Gastroesophageal sphincter (tissue), 4 donors: ENCODE results near the gene KRTAP1-4. TPM values are rescaled to one million over a fixed set of nuclear protein-coding genes. Genes with fewer than 3 reads are reported as not detected.

Experiments
- ATAC-seq: fragments of 150-250 bp; one replicate; pipeline ENCODE4 v1.9.1; 2016; ENCODE audit warnings: mild to moderate bottlenecking, moderate library complexity
- H3K27ac ChIP-seq, 4 donors: fragments of 200-600 bp; sonication (generic) in 3 of 4; 1 replicate in 3 of 4; 2 replicates in 1 of 4; pipeline ENCODE4 v1.5.1; 2016 to 2019
- H3K27me3 ChIP-seq: fragments of 200-600 bp; sonication (generic); one replicate; pipeline ENCODE4 v1.5.1; 2019
- H3K36me3 ChIP-seq, 2 donors: fragments of 200-600 bp; sonication (generic); one replicate each; pipeline ENCODE4 v1.5.1; 2019; ENCODE audit warnings: control low read depth in 1 of 2
- H3K4me1 ChIP-seq, 3 donors: fragments of 200-600 bp; sonication (generic); 1 replicate in 2 of 3; 2 replicates in 1 of 3; pipeline ENCODE4 v1.5.1; 2016 to 2019; ENCODE audit warnings: control low read depth in 2 of 3
- H3K4me3 ChIP-seq, 2 donors: fragments of 200-600 bp; sonication (generic); one replicate each; pipeline ENCODE4 v1.5.1; 2019; ENCODE audit warnings: mild to moderate bottlenecking in 1 of 2, moderate library complexity in 1 of 2
- H3K9me3 ChIP-seq, 3 donors: fragments of 200-600 bp; sonication (generic); one replicate each; pipeline ENCODE4 v1.5.1; 2017 to 2019; ENCODE audit warnings: control low read depth in 2 of 3
- CTCF ChIP-seq, 4 experiments: fragments of 200-600 bp in 2 of 4; fragments of 450-650 bp in 2 of 4; sonication (generic) in 1 of 4; IDR thresholded peaks; one replicate each; pipeline ENCODE4 v1.5.1; 2017 to 2019; ENCODE audit warnings: antibody characterized with exemption in 4 of 4, mild to moderate bottlenecking in 2 of 4, moderate library complexity in 2 of 4
- EP300 ChIP-seq: sonication (generic); formaldehyde crosslinking; IDR thresholded peaks from one replicate; pipeline ENCODE4 v1.6.1; 2017; ENCODE audit warnings: antibody characterized with exemption, mild to moderate bottlenecking
- POLR2A ChIP-seq, 2 donors: fragments of 450-650 bp; IDR thresholded peaks; one replicate each; pipeline ENCODE4 v1.6.1; 2017; ENCODE audit warnings: antibody characterized with exemption in 2 of 2, mild to moderate bottlenecking in 2 of 2, moderate library complexity in 1 of 2
- POLR2AphosphoS5 ChIP-seq: sonication (generic); formaldehyde crosslinking; IDR thresholded peaks from one replicate; pipeline ENCODE4 v1.6.1; 2017; ENCODE audit warnings: antibody characterized with exemption
- WGBS, 2 donors: methylation state at CpG; one replicate each; pipeline ENCODE4 v1.1.5; 2018; ENCODE audit warnings: low coverage in 1 of 2; 5-methylcytosine and 5-hydroxymethylcytosine counted together
- total RNA-seq, 4 donors: library from RNA; depleted of rRNA; stranded (reverse); fragments of >200 nt; gene quantifications; one replicate each; pipeline ENCODE4 v1.1.0, GENCODE V29; 2016

KRTAP1-4 gene, protein sequence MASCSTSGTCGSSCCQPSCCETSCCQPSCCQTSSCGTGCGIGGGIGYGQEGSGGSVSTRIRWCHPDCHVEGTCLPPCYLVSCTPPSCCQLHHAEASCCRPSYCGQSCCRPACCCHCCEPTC
- not detected for total RNA-seq

- ATAC-seq, result no peak
- no peak within 1 kb of the TSS for H3K27ac ChIP-seq
- whole genome bisulfite sequencing, 2 donors, result 57 to 63% methylated on average over 1 to 2 of the region's 12 CpGs
Measured at GRCh38 chr17:41029633-41030245, at the start of gene KRTAP1-4. Gene KRTAP1-4 (minus strand): TSS chr17:41030195. CDS start chr17:41030078, 117 bp downstream.

GRCh38 chr17:41076788-41077187, 46.8 kb upstream of the KRTAP1-4 start:
- ATAC-seq, result no peak
- Histone ChIP-seq H3K4me3 (no peak overlapping the region), H3K9me3 (no peaks in the 10 kb centered on the region), H3K27me3 (no peaks in the 10 kb centered on the region), H3K36me3 (no peaks in the 10 kb centered on the region), H3K4me1 (no peaks in the 10 kb centered on the region), H3K27ac (no peak overlapping the region)
- TF ChIP-seq POLR2A (IDR thresholded peaks at IDR 0.05) (no peak), POLR2AphosphoS5 (no peak), EP300 (no peak), CTCF (IDR thresholded peaks at IDR 0.05) (no peak)

More at GRCh38 chr17:41029633-41030245, at the start of gene KRTAP1-4:
- Histone ChIP-seq H3K4me3 (no peak within 1 kb of the TSS), H3K9me3 (no peaks in the 10 kb centered on the region), H3K27me3 (peaks cover 27% of the 10 kb centered on the region), H3K4me1 (no peaks in the 10 kb centered on the region), H3K36me3 (no peaks in the 10 kb centered on the region)
- no peak for TF ChIP-seq CTCF (IDR thresholded peaks at IDR 0.05)
- TF ChIP-seq POLR2AphosphoS5, result no peak
- no peak for TF ChIP-seq POLR2A (IDR thresholded peaks at IDR 0.05)
- TF ChIP-seq EP300, result no peak

DNA sequence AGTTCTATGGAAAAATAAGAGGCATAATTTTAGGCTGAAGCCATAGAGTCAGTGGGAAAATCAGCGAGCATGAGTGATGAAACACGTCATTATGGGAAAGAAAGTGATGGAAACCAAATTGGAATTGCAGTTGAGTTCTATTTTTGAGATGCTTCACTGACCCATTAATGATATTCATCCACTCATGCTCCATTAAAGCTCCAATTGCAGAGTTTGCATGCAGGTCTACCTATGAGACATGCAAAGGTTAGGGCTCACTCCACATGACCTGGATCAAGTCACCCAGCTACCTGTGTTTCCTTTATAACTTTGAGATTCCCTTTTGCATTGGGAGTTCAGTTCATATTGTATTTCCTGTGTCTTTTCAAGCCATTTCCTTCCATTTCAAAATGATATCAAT, 43.7 kb upstream of the KRTAP1-4 start:
- Histone ChIP-seq H3K4me1 (no peaks in the 10 kb centered on the region), H3K36me3 (no peaks in the 10 kb centered on the region), H3K4me3 (no peak overlapping the region), H3K27ac (no peak overlapping the region), H3K9me3 (no peaks in the 10 kb centered on the region), H3K27me3 (no peaks in the 10 kb centered on the region)
- ATAC-seq, result no peak
- TF ChIP-seq EP300 (no peak), CTCF (IDR thresholded peaks at IDR 0.05) (no peak), POLR2A (IDR thresholded peaks at IDR 0.05) (no peak), POLR2AphosphoS5 (no peak)
- WGBS, 2 donors, result 84 to 86% methylated on average over 2 of the region's 2 CpGs

GRCh38 chr17:41071606-41072360, 41.8 kb upstream of the KRTAP1-4 start:
- no peak overlapping the region for H3K4me3 ChIP-seq

More at GRCh38 chr17:41071606-41072360, 41.8 kb upstream of the KRTAP1-4 start:
- TF ChIP-seq POLR2A (IDR thresholded peaks at IDR 0.05), result no peak
- no peak for TF ChIP-seq CTCF (IDR thresholded peaks at IDR 0.05)
- no peak for TF ChIP-seq EP300
- TF ChIP-seq POLR2AphosphoS5, result no peak
- Histone ChIP-seq H3K9me3 (no peaks in the 10 kb centered on the region), H3K27ac (no peak overlapping the region), H3K27me3 (no peaks in the 10 kb centered on the region), H3K4me1 (no peaks in the 10 kb centered on the region), H3K36me3 (no peaks in the 10 kb centered on the region)
- 69 to 94% methylated on average over 3 to 5 of the region's 5 CpGs for WGBS, 2 donors
- ATAC-seq, result no peak
